HG02798 (cell line): ENCODE results near the gene RHBDL3.
"Not testable (repeated sequence)": the region's sequence is repeated elsewhere in the genome, so short reads cannot be mapped to it uniquely, and the experiment has no call there.

Experiments
- ATAC-seq: cut with Tn5 transposase; IDR thresholded peaks from one replicate; pipeline ENCODE4 v1.9.1; 2021; ENCODE audit warnings: mild to moderate bottlenecking; ENCODE audit not compliant: unreplicated experiment, poor library complexity

The RHBDL3 gene

GRCh38 chr17:32288615-32289014 is 23.0 kb downstream of the RHBDL3 start:
- no peak for ATAC-seq

- ATAC-seq: no peak
Observed at GRCh38 chr17:32289471-32290070, 23.9 kb downstream of the RHBDL3 start.

- no peak for ATAC-seq
Observed at GRCh38 chr17:32292094-32292493, 26.5 kb downstream of the RHBDL3 start.

- ATAC-seq: no peak
Observed at GRCh38 chr17:32297424-32297823, 31.8 kb downstream of the RHBDL3 start.

- no peak for ATAC-seq
Observed at GRCh38 chr17:32297860-32298259, 32.2 kb downstream of the RHBDL3 start.

- ATAC-seq: no peak
Observed at GRCh38 chr17:32298298-32298697, 32.7 kb downstream of the RHBDL3 start.

GRCh38 chr17:32298721-32299579 is 33.3 kb downstream of the RHBDL3 start:
- no peak for ATAC-seq

GRCh38 chr17:32299580-32300164 is 34.0 kb downstream of the RHBDL3 start:
- no peak for ATAC-seq

- ATAC-seq: no peak
Observed at GRCh38 chr17:32302037-32302436, 36.4 kb downstream of the RHBDL3 start.

- ATAC-seq: no peak
Observed at GRCh38 chr17:32302860-32303649, 37.4 kb downstream of the RHBDL3 start.

GRCh38 chr17:32303781-32304288 is 38.2 kb downstream of the RHBDL3 start:
- no peak for ATAC-seq

GRCh38 chr17:32305049-32305448 is 39.4 kb downstream of the RHBDL3 start:
- no peak for ATAC-seq

- no peak for ATAC-seq
Observed at GRCh38 chr17:32307658-32308057, 42.0 kb downstream of the RHBDL3 start.

GRCh38 chr17:32311028-32311536 is 45.5 kb downstream of the RHBDL3 start:
- no peak for ATAC-seq

GRCh38 chr17:32314636-32315035 is 49.0 kb downstream of the RHBDL3 start:
- ATAC-seq: no peak

GRCh38 chr17:32315171-32315570 is 49.5 kb downstream of the RHBDL3 start:
- ATAC-seq: no peak

- not testable (repeated sequence) for ATAC-seq
Observed at GRCh38 chr17:32316653-32317052, 51.0 kb downstream of the RHBDL3 start.

- ATAC-seq: no peak
Observed at GRCh38 chr17:32317353-32317752, 51.7 kb downstream of the RHBDL3 start.

- ATAC-seq: no peak
Observed at GRCh38 chr17:32318071-32318470, 52.4 kb downstream of the RHBDL3 start.

GRCh38 chr17:32319548-32319905 is 53.9 kb downstream of the RHBDL3 start:
- ATAC-seq: peak; percentile 72
